A549 (cell line): Measurements from ENCODE around the gene SVIP. TPM values are rescaled to one million over a fixed set of nuclear protein-coding genes. Genes with fewer than 3 reads are reported as not detected.

Source experiments
- ATAC-seq, 2 experiments: fragments of 200-7000 bp in 1 of 2; fragments of >200 bp in 1 of 2; cut with Nextera tagmentation in 1 of 2; cut with Tn5 transposase in 1 of 2; 3 replicates each; pipeline versions ENCODE4 v1.8.0 to v1.9.1; 2018 to 2020; ENCODE audit warnings: mild to moderate bottlenecking in 1 of 2, moderate library complexity in 1 of 2
- CTCF ChIA-PET: fragments of 300-600 bp; sonication (Branson Sonifier 250); formaldehyde crosslinking; extraction: SDS; loops from one replicate; lab custom pipeline; 2021; ENCODE audit warnings: antibody characterized with exemption, inconsistent platforms; lab: Yijun Ruan, JAX
- POLR2A ChIA-PET: fragments of 350-600 bp; formaldehyde crosslinking; extraction: SDS; loops from one replicate; lab custom pipeline; 2021; ENCODE audit warnings: antibody characterized with exemption, inconsistent platforms; lab: Yijun Ruan, JAX
- DNase-seq, 2 experiments: peaks; one replicate each; pipeline versions ENCODE4 v3.0.0 to v3.0.0-alpha.2; 2011 to 2016; ENCODE audit warnings: low read depth in 1 of 2, low spot score in 1 of 2
- FAIRE-seq: peaks from 2 replicates; lab custom pipeline; 2011; peaks lifted over from hg19 to GRCh38; lab: Jason Lieb, UNC
- H3K27ac ChIP-seq, 2 experiments: fragments of >200 bp; sonication (Bioruptor Twin); formaldehyde crosslinking; 3 replicates each; pipeline ENCODE4 v1.5.1; 2016 to 2017
- H3K4me1 ChIP-seq: fragments of >200 bp; sonication (Bioruptor Twin); formaldehyde crosslinking; 3 replicates; pipeline ENCODE4 v1.6.1; 2016
- H3K4me2 ChIP-seq: fragments of >200 bp; sonication (Bioruptor Twin); formaldehyde crosslinking; 3 replicates; pipeline ENCODE4 v1.6.1; 2016
- H3K4me3 ChIP-seq: fragments of >200 bp; sonication (Bioruptor Twin); formaldehyde crosslinking; 3 replicates; pipeline ENCODE4 v1.5.1; 2016
- H3K9me3 ChIP-seq: fragments of >200 bp; sonication (Bioruptor Twin); formaldehyde crosslinking; 3 replicates; pipeline ENCODE4 v1.6.1; 2016
- CEBPB ChIP-seq, 2 experiments: fragments of >200 bp in 1 of 2; sonication (Bioruptor Twin) in 1 of 2; formaldehyde crosslinking in 1 of 2; IDR thresholded peaks; 2 replicates each; pipeline ENCODE4 v1.6.1; 2012 to 2016
- CHD2 ChIP-seq: fragments of 150-350 bp; IDR thresholded peaks from 2 replicates; pipeline ENCODE4 v1.6.1; 2014; ENCODE audit warnings: low read length; ENCODE audit not compliant: partially characterized antibody
- EP300 ChIP-seq, 2 experiments: fragments of >200 bp; sonication (Bioruptor Twin); formaldehyde crosslinking; IDR thresholded peaks; 2 replicates in 1 of 2; 3 replicates in 1 of 2; pipeline ENCODE4 v1.6.1; 2016 to 2017
- ESRRA ChIP-seq: fragments of 150-350 bp; IDR thresholded peaks from 2 replicates; pipeline ENCODE4 v1.6.1; 2014; ENCODE audit warnings: mild to moderate bottlenecking, low read length, borderline replicate concordance
- FOSL2 ChIP-seq, 2 experiments: fragments of 450-650 bp in 1 of 2; fragments of >200 bp in 1 of 2; sonication (Bioruptor Twin) in 1 of 2; formaldehyde crosslinking; IDR thresholded peaks; 2 replicates each; pipeline versions ENCODE4 v1.5.0 to v1.6.1; 2016 to 2020; ENCODE audit warnings: mild to moderate bottlenecking in 1 of 2, moderate library complexity in 1 of 2
- GATA3 ChIP-seq: IDR thresholded peaks from 2 replicates; pipeline ENCODE4 v1.6.1; 2012; ENCODE audit warnings: borderline replicate concordance
- HDAC2 ChIP-seq: fragments of 200-600 bp; sonication (generic); IDR thresholded peaks from 2 replicates; pipeline ENCODE4 v1.6.1; 2016
- HOXB13 ChIP-seq: fragments of 250-450 bp; sonication (Bioruptor Pico); IDR thresholded peaks from 2 replicates; pipeline ENCODE4 v1.5.0; 2020; ENCODE audit warnings: low read depth, mild to moderate bottlenecking, moderate library complexity
- HOXB5 ChIP-seq: fragments of 250-450 bp; sonication (Bioruptor Pico); IDR thresholded peaks from 2 replicates; pipeline ENCODE4 v1.5.0; 2020; ENCODE audit warnings: mild to moderate bottlenecking, moderate library complexity
- NR3C1 ChIP-seq: fragments of >200 bp; sonication (Bioruptor Twin); formaldehyde crosslinking; IDR thresholded peaks from 3 replicates; pipeline ENCODE4 v1.6.1; 2017
- RAD21 ChIP-seq, 2 experiments: fragments of >200 bp in 1 of 2; sonication (Bioruptor Twin) in 1 of 2; formaldehyde crosslinking in 1 of 2; IDR thresholded peaks in 1 of 2; conservative IDR thresholded peaks in 1 of 2; 2 replicates in 1 of 2; 3 replicates in 1 of 2; pipeline ENCODE4 v1.6.1; 2012 to 2018; ENCODE audit warnings: inconsistent platforms in 1 of 2
- SREBF2 ChIP-seq: fragments of 450-650 bp; IDR thresholded peaks from 2 replicates; pipeline ENCODE4 v1.6.1; 2014; ENCODE audit warnings: mild to moderate bottlenecking, moderate library complexity
- ZC3H11A ChIP-seq: fragments of 450-650 bp; IDR thresholded peaks from 2 replicates; pipeline ENCODE4 v1.6.1; 2014; ENCODE audit warnings: antibody characterized with exemption, mild to moderate bottlenecking
- ZNF302 ChIP-seq: fragments of 250-450 bp; sonication (Bioruptor Pico); IDR thresholded peaks from 2 replicates; pipeline ENCODE4 v1.9.0; 2021; ENCODE audit warnings: inconsistent platforms, mild to moderate bottlenecking, moderate library complexity
- WGBS: methylation state at CpG from one replicate; pipeline ENCODE4 v1.1.6; 2017; ENCODE audit errors: missing lambda C conversion rate; 5-methylcytosine and 5-hydroxymethylcytosine counted together
- polyA plus RNA-seq, 4 experiments: library from polyadenylated mRNA; depleted of rRNA in 3 of 4; stranded (reverse); fragments of >200 nt; fragmentation: RNase III in 1 of 4; extraction: RNeasy Plus Mini Kit Qiagen cat#74134 plus additional on column Dnase treatment in 1 of 4; gene quantifications; 2 replicates in 3 of 4; 3 replicates in 1 of 4; pipeline ENCODE4 v1.2.3, GENCODE V29; 2011 to 2017
- TF ChIP-seq, protein P1 (sequence below): fragments of 250-450 bp; sonication (Bioruptor Pico); IDR thresholded peaks from 2 replicates; pipeline ENCODE4 v1.5.0; 2020; ENCODE audit warnings: low read depth, mild to moderate bottlenecking, moderate library complexity
- TF ChIP-seq, protein P2 (sequence below): fragments of >200 bp; sonication (Bioruptor Twin); formaldehyde crosslinking; IDR thresholded peaks from 2 replicates; pipeline ENCODE4 v1.6.1; 2016
- TF ChIP-seq, protein P3 (sequence below): fragments of 200-600 bp; sonication (generic); IDR thresholded peaks from 2 replicates; pipeline ENCODE4 v1.6.1; 2016; ENCODE audit warnings: antibody characterized with exemption, mild to moderate bottlenecking, moderate library complexity
- TF ChIP-seq, protein P4 (sequence below): fragments of >200 bp; sonication (Bioruptor Twin); formaldehyde crosslinking; IDR thresholded peaks from 3 replicates; pipeline ENCODE4 v1.5.1; 2016
- TF ChIP-seq, protein P5 (sequence below): IDR thresholded peaks from 2 replicates; pipeline ENCODE4 v1.6.1; 2012; ENCODE audit warnings: low read depth, borderline replicate concordance
- TF ChIP-seq, protein P6 (sequence below): fragments of 450-650 bp; IDR thresholded peaks from 2 replicates; pipeline ENCODE4 v1.6.1; 2014; ENCODE audit warnings: antibody characterized with exemption

SVIP gene
- polyA plus RNA-seq, 2 of the 4 experiments (the other 2 are of a cell fraction) = 9.1 to 19.5 TPM

DNA sequence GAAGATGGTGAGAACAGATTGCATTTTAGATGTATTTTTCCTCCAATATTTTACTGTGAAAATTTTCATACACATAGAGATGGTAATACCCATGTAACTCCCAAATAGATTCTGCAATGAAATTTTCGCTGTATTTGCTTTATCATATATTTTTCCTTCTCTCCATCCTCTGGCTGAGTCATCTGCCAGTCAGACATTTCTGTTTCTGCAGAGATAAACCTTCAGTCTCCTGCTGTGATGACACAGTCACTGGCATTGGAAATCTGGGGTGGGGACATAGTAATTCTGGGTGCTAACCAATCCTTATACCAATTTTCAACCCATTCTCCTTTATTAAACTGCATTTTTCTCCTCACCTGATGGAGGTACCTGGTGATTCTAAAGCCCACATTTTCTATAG, 33.7 kb downstream of the SVIP start:
- WGBS = 5% methylated on average over 1 of the region's 1 CpG
- Histone ChIP-seq H3K4me1 (peaks cover 33% of the 10 kb centered on the region), H3K4me2 (peak overlapping the region; percentile 52), H3K4me3 (no peak overlapping the region), H3K27ac (no peak overlapping the region; a peak in 1 of 6 replicates), H3K9me3 (no peaks in the 10 kb centered on the region)
- TF ChIP-seq HDAC2 (no peak), FOSL2 (IDR thresholded peaks at IDR 0.05) (no peak), FOSL2 (CRISPR knock-in tag; IDR thresholded peaks at IDR 0.05) (no peak), RAD21 (conservative IDR thresholded peaks at IDR 0.05 in 1 of 2, IDR thresholded peaks at IDR 0.05 in 1 of 2) (no peak), ESRRA (no peak), HOXB13 (no peak), SREBF2 (no peak), ZNF302 (CRISPR knock-in tag) (no peak), NR3C1 (no peak), CHD2 (no peak), CEBPB (IDR thresholded peaks at IDR 0.05) (no peak), GATA3 (no peak), HOXB5 (CRISPR knock-in tag) (no peak), EP300 (IDR thresholded peaks at IDR 0.05) (no peak), ZC3H11A (no peak)
- TF ChIP-seq, protein P1, sequence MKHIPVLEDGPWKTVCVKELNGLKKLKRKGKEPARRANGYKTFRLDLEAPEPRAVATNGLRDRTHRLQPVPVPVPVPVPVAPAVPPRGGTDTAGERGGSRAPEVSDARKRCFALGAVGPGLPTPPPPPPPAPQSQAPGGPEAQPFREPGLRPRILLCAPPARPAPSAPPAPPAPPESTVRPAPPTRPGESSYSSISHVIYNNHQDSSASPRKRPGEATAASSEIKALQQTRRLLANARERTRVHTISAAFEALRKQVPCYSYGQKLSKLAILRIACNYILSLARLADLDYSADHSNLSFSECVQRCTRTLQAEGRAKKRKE (CRISPR knock-in tag) = no peak
- TF ChIP-seq, protein P2, sequence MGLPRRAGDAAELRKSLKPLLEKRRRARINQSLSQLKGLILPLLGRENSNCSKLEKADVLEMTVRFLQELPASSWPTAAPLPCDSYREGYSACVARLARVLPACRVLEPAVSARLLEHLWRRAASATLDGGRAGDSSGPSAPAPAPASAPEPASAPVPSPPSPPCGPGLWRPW = no peak
- TF ChIP-seq, protein P3, sequence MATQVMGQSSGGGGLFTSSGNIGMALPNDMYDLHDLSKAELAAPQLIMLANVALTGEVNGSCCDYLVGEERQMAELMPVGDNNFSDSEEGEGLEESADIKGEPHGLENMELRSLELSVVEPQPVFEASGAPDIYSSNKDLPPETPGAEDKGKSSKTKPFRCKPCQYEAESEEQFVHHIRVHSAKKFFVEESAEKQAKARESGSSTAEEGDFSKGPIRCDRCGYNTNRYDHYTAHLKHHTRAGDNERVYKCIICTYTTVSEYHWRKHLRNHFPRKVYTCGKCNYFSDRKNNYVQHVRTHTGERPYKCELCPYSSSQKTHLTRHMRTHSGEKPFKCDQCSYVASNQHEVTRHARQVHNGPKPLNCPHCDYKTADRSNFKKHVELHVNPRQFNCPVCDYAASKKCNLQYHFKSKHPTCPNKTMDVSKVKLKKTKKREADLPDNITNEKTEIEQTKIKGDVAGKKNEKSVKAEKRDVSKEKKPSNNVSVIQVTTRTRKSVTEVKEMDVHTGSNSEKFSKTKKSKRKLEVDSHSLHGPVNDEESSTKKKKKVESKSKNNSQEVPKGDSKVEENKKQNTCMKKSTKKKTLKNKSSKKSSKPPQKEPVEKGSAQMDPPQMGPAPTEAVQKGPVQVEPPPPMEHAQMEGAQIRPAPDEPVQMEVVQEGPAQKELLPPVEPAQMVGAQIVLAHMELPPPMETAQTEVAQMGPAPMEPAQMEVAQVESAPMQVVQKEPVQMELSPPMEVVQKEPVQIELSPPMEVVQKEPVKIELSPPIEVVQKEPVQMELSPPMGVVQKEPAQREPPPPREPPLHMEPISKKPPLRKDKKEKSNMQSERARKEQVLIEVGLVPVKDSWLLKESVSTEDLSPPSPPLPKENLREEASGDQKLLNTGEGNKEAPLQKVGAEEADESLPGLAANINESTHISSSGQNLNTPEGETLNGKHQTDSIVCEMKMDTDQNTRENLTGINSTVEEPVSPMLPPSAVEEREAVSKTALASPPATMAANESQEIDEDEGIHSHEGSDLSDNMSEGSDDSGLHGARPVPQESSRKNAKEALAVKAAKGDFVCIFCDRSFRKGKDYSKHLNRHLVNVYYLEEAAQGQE = no peak
- TF ChIP-seq, protein P4, sequence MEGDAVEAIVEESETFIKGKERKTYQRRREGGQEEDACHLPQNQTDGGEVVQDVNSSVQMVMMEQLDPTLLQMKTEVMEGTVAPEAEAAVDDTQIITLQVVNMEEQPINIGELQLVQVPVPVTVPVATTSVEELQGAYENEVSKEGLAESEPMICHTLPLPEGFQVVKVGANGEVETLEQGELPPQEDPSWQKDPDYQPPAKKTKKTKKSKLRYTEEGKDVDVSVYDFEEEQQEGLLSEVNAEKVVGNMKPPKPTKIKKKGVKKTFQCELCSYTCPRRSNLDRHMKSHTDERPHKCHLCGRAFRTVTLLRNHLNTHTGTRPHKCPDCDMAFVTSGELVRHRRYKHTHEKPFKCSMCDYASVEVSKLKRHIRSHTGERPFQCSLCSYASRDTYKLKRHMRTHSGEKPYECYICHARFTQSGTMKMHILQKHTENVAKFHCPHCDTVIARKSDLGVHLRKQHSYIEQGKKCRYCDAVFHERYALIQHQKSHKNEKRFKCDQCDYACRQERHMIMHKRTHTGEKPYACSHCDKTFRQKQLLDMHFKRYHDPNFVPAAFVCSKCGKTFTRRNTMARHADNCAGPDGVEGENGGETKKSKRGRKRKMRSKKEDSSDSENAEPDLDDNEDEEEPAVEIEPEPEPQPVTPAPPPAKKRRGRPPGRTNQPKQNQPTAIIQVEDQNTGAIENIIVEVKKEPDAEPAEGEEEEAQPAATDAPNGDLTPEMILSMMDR = no peak
- TF ChIP-seq, protein P5, sequence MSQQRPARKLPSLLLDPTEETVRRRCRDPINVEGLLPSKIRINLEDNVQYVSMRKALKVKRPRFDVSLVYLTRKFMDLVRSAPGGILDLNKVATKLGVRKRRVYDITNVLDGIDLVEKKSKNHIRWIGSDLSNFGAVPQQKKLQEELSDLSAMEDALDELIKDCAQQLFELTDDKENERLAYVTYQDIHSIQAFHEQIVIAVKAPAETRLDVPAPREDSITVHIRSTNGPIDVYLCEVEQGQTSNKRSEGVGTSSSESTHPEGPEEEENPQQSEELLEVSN = no peak
- DNase-seq (no peak), ATAC-seq (no peak; a peak in 1 of 6 replicates), FAIRE-seq (no peak)
- ChIA-PET POLR2A (no interaction called here), CTCF (interaction anchor here (0.6 kb wide), 1 partner anchor 460 kb away, joined by 4 read pairs; no protein-coding TSS in a partner anchor)

DNA sequence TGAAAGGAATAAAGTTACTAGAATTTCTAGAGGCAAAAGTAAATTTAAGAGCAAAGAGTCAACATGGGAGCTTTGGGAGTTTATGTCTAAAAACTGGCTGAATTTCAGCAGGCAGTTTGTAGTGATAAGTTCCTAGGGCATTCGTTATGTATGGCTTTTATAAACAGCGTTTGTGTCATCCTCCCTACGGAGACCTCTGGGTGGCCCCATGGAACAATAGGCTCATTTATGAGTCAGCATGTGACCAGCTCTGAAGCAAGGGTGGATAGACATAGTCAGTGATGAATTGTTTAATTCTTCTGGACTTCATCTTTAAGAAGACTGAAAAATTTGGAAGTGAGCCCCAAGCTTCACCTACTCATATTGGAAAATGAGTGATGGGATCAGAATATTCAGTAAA, 37.1 kb downstream of the SVIP start:
- CTCF ChIA-PET = no interaction called here
- peak; percentile 81 to 88; a peak in 5 of 6 replicates for ATAC-seq
- Histone ChIP-seq H3K4me2 (peak overlapping the region; percentile 45), H3K9me3 (no peaks in the 10 kb centered on the region), H3K4me3 (no peak overlapping the region), H3K27ac (no peak overlapping the region; a peak in 1 of 6 replicates), H3K4me1 (peaks cover 33% of the 10 kb centered on the region)
- 1% methylated on average over 3 of the region's 3 CpGs for WGBS
- POLR2A ChIA-PET = interaction anchor here (0.9 kb wide), 1 partner anchor 37 kb away, joined by 4 read pairs; the partner anchor contains the start of gene SVIP
- TF ChIP-seq, protein P6, sequence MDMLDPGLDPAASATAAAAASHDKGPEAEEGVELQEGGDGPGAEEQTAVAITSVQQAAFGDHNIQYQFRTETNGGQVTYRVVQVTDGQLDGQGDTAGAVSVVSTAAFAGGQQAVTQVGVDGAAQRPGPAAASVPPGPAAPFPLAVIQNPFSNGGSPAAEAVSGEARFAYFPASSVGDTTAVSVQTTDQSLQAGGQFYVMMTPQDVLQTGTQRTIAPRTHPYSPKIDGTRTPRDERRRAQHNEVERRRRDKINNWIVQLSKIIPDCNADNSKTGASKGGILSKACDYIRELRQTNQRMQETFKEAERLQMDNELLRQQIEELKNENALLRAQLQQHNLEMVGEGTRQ = 0 out of 2 replicates have a peak, but pooled peaks have one; percentile 16
- TF ChIP-seq ESRRA = no peak
- DNase-seq = peak in 1 of 2 experiments; percentile 69
- no peak for FAIRE-seq
